NCI-H345 treated with DMSO at 0.1 percent for 48 hours (cell line): Measurements from ENCODE around the gene CFDP1.
"Not testable (repeated sequence)": the region's sequence is repeated elsewhere in the genome, so short reads cannot be mapped to it uniquely, and the experiment has no call there.

Experiments used
- DNase-seq: peaks from one replicate; lab custom pipeline; 2025; ENCODE audit not compliant: unreplicated experiment; lab: John Stamatoyannopoulos, UW

Gene CFDP1

GRCh38 chr16:75298267-75298666, 135.0 kb downstream of the CFDP1 start:
- DNase-seq = no peak

DNA sequence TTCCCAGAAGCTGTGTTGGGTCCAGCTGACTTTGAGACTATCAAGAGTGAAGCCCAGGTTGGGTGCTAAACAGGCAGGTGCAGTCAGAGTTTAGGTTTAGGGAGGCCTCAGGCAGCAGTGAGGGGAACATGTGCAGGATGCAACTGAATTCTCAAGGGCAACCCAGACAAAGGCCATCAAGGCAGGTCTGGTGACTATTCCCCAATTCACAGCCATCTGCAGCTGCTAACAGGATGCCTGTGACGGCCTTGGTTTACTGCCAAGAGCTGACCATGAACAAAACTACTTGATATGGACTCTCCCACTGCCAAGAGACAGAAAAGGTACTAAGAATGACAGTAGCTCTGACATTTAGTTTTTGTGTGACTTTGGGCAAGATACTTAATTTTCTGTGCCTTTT, 136.7 kb downstream of the CFDP1 start:
- no peak for DNase-seq

- DNase-seq = no peak
Measured at GRCh38 chr16:75294773-75295459, 138.4 kb downstream of the CFDP1 start.

DNA sequence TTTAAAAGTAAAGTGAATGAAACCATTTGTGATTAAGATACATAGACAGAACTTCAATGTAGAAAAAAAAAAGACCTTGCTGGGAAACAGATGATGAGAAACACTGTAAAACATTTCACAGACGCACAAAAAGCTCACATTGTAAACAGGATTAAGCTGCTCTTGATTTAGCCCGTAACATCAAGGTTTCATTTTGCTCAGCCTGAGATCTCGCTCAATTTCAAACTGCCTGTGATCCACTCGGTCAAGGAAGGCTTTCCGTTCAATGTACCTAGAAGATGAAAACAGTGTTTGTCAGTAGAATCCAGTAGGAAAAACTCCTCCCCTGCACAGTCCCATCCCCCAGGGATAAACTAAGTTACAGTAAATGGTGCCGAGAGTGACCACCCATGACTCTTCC, 139.5 kb downstream of the CFDP1 start:
- DNase-seq = no peak

GRCh38 chr16:75293173-75293572, 140.1 kb downstream of the CFDP1 start:
- no peak for DNase-seq

DNA sequence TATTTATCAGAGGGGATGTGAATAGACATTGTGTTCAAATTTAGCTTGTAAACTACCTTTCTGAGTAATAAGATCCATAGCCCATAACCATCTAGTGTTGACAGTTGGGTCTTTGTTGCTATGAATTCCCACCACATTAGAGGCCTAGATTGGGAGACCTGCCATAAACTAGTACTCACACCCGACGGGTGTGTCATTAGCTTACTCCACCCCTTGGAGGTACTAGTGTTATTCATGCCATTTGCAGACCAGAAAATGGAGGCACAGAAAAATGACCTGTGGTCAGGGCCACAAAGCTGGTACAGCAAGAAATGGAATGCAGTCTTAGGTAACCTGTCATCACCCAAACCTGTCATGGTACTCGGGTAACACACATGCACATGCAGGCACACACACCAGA, 140.6 kb downstream of the CFDP1 start:
- no peak for DNase-seq

DNA sequence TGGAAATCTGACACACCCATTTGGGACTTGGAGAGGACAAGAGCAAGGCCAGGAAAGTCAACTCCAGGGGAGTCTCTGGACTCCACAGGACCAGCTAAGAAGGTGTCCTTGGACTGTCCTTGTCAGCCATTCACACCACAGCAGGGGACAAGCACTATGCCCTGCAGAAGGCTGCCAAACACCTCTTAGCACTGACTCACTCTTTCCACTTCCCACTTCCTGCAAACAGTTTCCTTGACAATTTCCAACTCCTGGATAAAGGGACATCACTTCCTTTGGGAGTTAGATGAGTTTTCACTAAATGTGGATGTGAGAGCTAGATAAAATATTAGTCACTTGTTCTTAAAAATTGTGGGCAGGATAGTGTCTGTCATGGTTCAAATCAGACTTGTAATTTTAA, 144.1 kb downstream of the CFDP1 start:
- no peak for DNase-seq

GRCh38 chr16:75288596-75289120, 144.6 kb downstream of the CFDP1 start:
- no peak for DNase-seq

DNA sequence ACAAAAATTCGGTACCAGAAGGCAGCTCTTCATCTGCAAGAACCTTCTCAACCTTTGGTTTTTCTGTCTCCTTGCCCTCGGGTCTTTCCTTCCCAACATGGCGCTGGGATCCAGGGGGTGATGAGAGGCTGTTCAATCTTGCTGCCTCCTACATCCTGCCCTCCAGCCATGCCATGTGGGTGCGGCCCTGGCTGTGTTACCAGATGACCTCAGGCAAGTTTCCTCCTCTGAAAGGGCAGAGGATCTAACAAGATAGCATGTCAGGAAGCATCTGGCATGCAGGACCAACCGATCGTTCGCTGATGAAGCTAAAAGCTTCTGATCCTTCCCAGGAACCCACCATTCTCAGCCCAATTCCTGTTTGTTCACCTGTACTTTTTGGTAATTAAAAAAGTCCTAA, 145.1 kb downstream of the CFDP1 start:
- no peak for DNase-seq

DNA sequence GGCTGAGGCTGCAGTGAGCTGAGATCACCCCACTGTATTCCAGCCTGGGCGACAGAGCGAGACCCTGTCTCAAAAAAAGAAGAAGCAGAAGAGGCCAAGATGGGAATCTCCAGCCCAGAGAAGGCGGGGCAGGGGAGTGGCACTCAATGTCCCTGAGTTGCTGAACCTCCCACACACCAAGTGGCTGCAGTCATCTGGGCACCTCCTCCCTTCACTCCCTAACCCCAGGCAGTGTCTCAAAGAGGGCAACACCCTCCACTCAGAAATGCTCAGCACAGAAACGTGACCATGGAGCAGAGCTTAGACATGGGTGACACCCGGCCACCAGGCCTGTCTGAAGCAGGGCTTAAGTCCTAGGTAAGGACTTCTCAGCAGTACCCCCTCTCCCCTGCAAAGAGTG, 145.6 kb downstream of the CFDP1 start:
- DNase-seq = no peak

DNA sequence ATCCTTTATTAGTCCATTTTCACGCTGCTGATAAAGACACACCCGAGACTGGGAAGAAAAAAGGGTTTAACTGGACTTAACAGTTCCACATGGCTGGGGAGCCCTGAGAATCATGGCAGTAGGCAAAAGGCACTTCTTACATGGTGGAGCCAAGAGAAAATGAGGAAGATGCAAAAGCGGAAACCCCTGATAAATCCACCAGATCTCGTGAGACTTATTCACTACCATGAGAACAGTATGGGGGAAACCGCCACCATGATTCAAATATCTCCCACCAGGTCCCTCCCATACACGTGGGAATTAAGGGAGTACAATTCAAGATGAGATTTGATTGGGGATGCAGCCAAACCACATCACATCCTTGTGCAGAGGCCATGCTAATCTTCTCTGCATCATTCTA, 146.9 kb downstream of the CFDP1 start:
- DNase-seq = no peak

DNA sequence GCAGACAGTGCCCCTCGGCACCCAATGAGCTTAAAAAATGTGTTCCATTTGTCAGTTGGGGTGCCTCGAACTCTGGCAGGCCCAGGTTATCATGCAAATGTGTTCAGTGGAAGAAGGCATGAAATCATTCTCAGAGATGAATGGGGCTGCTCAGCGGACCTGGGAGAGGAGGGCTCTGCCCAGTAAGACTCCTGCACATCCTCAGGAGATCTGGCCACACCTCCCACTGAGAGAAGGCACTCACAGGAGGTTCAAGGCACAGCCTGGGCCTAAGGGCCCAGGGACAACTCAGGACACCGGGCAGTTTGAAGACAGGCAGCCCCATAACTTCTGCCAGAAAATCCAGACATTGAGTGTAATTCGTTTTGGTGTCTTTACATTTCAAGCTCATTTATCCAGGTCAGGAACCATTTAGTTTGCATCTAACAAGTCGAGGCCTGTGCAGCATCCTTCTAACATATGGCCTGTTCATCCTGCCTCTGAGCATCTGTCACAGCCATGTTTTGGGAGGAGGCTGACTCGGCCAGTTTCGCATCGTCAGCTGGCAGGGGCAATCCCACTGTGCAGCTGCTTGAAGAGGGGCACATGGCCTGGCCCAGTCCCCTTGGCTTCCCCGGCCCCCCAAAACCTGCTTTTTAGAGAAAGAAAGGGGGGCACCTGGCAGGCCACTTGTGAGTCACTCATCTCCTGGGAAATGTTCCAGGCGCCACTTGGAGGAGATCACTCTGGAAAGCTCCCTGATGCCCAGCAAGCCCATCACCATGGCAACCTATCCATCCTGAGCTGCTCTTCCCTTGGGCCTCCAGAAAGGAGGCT, 150.6 kb downstream of the CFDP1 start:
- no peak for DNase-seq

- DNase-seq = no peak
Measured at GRCh38 chr16:75281826-75282225, 151.5 kb downstream of the CFDP1 start.

- not testable (repeated sequence) for DNase-seq
Measured at GRCh38 chr16:75281009-75281408, 152.3 kb downstream of the CFDP1 start.

GRCh38 chr16:75280331-75280804, 152.9 kb downstream of the CFDP1 start:
- DNase-seq = no peak

- DNase-seq = no peak
Measured at GRCh38 chr16:75279305-75279704, 154.0 kb downstream of the CFDP1 start.

DNA sequence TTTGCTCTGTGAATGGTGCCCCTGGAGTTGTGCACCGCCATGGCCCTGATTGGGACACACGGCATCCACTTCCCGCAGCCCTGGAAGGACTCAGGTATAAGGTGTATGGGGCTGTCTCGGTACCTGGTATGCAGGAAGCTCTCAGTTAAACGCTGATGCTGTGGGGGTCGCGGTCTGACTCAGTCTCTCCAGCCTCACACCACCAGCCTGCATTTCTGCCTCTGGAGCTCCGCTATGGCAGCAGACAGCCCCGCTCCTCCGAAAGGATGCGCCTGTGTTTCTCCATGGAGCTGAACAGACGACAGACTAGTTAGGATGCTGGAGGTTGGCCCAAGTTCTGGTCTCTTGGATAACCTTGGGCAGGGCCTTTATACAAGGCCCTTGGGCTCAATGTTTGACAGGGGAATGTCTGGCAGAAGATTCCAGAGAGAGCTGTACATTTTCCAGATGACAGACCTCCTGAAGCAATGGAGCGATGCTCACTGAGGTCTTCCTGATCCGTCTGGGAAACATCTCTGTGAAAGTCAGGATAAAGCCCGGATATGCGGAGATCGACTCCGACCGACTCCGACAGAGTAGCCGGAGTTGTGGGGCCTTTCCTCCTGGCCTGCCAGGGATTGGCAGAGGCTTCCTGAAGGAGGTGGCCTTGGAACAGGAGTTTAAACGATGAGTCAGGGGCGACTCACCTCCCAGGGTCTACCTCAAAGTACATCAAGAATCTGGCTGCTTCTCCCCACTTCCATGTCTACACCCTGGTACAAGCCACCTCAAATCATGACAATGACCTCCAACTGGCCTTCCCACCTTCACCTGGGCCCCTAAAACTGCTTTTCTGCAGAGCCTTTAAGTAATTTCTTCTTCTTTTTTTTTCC, 160.0 kb downstream of the CFDP1 start:
- no peak for DNase-seq

DNA sequence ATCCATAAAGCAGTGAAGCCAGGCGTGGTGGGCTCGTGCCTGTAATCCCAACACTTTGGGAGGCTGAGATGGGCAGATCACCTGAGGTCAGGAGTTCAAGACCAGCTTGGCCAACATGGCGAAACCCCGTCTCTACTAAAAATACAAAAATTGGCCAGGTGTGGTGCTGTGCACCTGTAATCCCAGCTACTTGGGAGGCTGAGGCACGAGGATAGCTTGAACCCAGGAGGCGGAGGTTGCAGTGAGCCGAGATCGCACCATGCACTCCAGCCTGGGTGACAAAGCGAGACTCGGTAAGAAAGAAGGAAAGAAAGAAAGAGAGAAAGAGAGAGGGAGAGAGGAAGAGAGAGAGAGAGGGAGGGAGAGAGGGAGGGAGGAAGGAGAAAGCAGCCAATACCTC, 160.7 kb downstream of the CFDP1 start:
- DNase-seq = not testable (repeated sequence)

DNA sequence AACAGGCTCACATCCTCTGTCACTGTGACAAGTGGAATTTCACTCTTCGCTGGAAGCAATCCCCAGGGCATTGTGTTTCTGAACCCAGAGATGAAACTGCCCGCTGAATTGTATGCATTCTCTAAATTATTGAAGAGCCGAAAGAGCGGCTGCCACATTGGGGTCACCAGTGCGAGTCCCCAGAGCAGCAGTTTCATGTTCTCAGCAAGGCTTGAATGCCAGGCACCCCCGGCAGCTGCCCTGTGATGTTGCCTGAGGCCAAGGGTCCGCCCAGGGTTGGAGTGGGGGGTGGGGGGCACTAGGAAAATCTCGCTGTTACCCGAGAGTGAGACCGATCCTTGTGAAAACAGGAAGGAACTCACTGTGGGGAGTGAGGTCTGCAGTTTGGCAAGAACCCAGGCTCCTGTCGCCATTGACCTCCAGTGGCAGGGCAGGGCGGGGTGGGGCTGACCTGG, 161.2 kb downstream of the CFDP1 start:
- no peak for DNase-seq

GRCh38 chr16:75271441-75272096, 161.7 kb downstream of the CFDP1 start:
- no peak for DNase-seq

DNA sequence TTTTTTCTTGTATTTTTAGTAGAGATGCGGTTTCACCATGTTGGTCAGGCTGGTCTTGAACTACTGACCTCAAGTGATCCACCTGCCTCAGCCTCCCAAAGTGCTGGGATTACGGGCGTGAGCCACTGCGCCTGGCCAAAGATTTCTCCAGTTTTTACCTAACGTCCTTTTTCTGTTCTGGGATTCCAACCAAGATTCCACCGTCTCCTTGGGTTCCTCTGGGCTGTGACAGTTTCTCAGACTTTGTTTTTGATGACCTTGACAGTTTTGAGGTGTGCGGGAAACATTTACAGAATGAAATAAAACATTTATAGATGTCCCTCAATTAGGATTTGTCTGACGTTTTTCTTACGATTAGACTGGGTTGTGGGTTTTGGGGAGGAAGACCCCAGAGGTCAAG, 163.9 kb downstream of the CFDP1 start:
- not testable (repeated sequence) for DNase-seq
